Skeletal muscle tissue (tissue), 4 donors: ENCODE results near the gene GLRX2. TPM values are rescaled to one million over a fixed set of nuclear protein-coding genes. Genes with fewer than 3 reads are reported as not detected.
A peak's percentile ranks its signal among the peaks of the same experiment; 100 is the strongest.

Source experiments
- H3K27ac ChIP-seq: one replicate; pipeline ENCODE4 v1.7.0; 2013; ENCODE audit warnings: mild to moderate bottlenecking, low read depth, low read length, inconsistent platforms
- H3K27me3 ChIP-seq, 3 donors: one replicate each; pipeline ENCODE4 v1.7.0; 2013; ENCODE audit warnings: low read length in 3 of 3; ENCODE audit not compliant: control insufficient read depth in 3 of 3, insufficient read depth in 3 of 3
- H3K36me3 ChIP-seq, 3 donors: one replicate each; pipeline ENCODE4 v1.7.0; 2013; ENCODE audit warnings: low read length in 3 of 3; ENCODE audit not compliant: control insufficient read depth in 3 of 3, insufficient read depth in 3 of 3
- H3K4me1 ChIP-seq, 3 donors: one replicate each; pipeline ENCODE4 v1.7.0; 2013; ENCODE audit warnings: low read length in 3 of 3, mild to moderate bottlenecking in 3 of 3; ENCODE audit not compliant: control insufficient read depth in 3 of 3, insufficient read depth in 3 of 3
- H3K4me3 ChIP-seq, 3 donors: one replicate each; pipeline ENCODE4 v1.7.0; 2013; ENCODE audit warnings: low read length in 3 of 3
- H3K9ac ChIP-seq, 3 donors: one replicate each; pipeline ENCODE4 v1.7.0; 2013; ENCODE audit warnings: low read length in 3 of 3, mild to moderate bottlenecking in 3 of 3, moderate library complexity in 2 of 3, low read depth in 1 of 3
- H3K9me3 ChIP-seq, 3 donors: one replicate each; pipeline ENCODE4 v1.7.0; 2013; ENCODE audit warnings: low read length in 3 of 3; ENCODE audit not compliant: control insufficient read depth in 3 of 3
- total RNA-seq: library from RNA; depleted of rRNA; stranded (reverse); fragments of >200 nt; gene quantifications from one replicate; pipeline ENCODE4 v1.2.3, GENCODE V29; 2014
- donor health status: Osteomylitis.

The GLRX2 gene
- total RNA-seq, 1 donor from 2014 or later: 4.7 TPM

GRCh38 chr1:193069748-193070385 is 35.3 kb downstream of the GLRX2 start:
- Histone ChIP-seq H3K4me3 (no peak overlapping the region), H3K27ac (no peak overlapping the region), H3K36me3 (peaks cover 0 to 4% (median 0%) of the 10 kb centered on the region in 3 donors), H3K4me1 (peaks cover 7 to 8% (median 7%) of the 10 kb centered on the region in 3 donors), H3K9ac (no peak overlapping the region), H3K9me3 (no peaks in the 10 kb centered on the region), H3K27me3 (no peaks in the 10 kb centered on the region)

GRCh38 chr1:193068013-193068412 is 37.2 kb downstream of the GLRX2 start:
- H3K27ac ChIP-seq: no peak overlapping the region
- H3K4me1 ChIP-seq: peaks cover 7 to 8% (median 7%) of the 10 kb centered on the region in 3 donors
- peaks cover 0 to 4% (median 0%) of the 10 kb centered on the region in 3 donors for H3K36me3 ChIP-seq
- H3K9ac ChIP-seq: no peak overlapping the region
- H3K9me3 ChIP-seq: no peaks in the 10 kb centered on the region
- H3K4me3 ChIP-seq: no peak overlapping the region
- H3K27me3 ChIP-seq: no peaks in the 10 kb centered on the region

GRCh38 chr1:193066606-193067005 is 38.6 kb downstream of the GLRX2 start:
- peaks cover 0 to 4% (median 0%) of the 10 kb centered on the region in 3 donors for H3K36me3 ChIP-seq
- peaks cover 7 to 8% (median 7%) of the 10 kb centered on the region in 3 donors for H3K4me1 ChIP-seq
- H3K27me3 ChIP-seq: no peaks in the 10 kb centered on the region
- H3K9ac ChIP-seq: no peak overlapping the region
- no peak overlapping the region for H3K27ac ChIP-seq
- no peak overlapping the region for H3K4me3 ChIP-seq
- H3K9me3 ChIP-seq: no peaks in the 10 kb centered on the region

- Histone ChIP-seq H3K9me3 (no peaks in the 10 kb centered on the region), H3K4me3 (no peak overlapping the region), H3K27ac (no peak overlapping the region), H3K4me1 (peaks cover 5 to 10% (median 9%) of the 10 kb centered on the region in 3 donors), H3K9ac (no peak overlapping the region), H3K27me3 (no peaks in the 10 kb centered on the region), H3K36me3 (peaks cover 0 to 4% (median 0%) of the 10 kb centered on the region in 3 donors)
These were observed 39.3 kb downstream of the GLRX2 start for GRCh38 chr1:193065954-193066353.

GRCh38 chr1:193062698-193063463 is 42.3 kb downstream of the GLRX2 start:
- Histone ChIP-seq H3K9me3 (no peaks in the 10 kb centered on the region), H3K27me3 (no peaks in the 10 kb centered on the region), H3K9ac (no peak overlapping the region), H3K36me3 (peaks cover 0 to 3% (median 0%) of the 10 kb centered on the region in 3 donors), H3K27ac (no peak overlapping the region), H3K4me1 (peaks cover 14 to 22% (median 21%) of the 10 kb centered on the region in 3 donors), H3K4me3 (no peak overlapping the region)

- Histone ChIP-seq H3K36me3 (peaks cover 0 to 3% (median 0%) of the 10 kb centered on the region in 3 donors), H3K4me1 (peaks cover 14 to 31% (median 26%) of the 10 kb centered on the region in 3 donors), H3K27me3 (no peaks in the 10 kb centered on the region), H3K27ac (peak overlapping the region; percentile 97), H3K9me3 (no peaks in the 10 kb centered on the region), H3K4me3 (peak overlapping the region in 2 of 3 donors; percentile 95 to 96), H3K9ac (peak overlapping the region; percentile 1 to 99 (median 33))
These were observed 44.3 kb downstream of the GLRX2 start for GRCh38 chr1:193060938-193061337.

GRCh38 chr1:193060406-193060805 is 44.8 kb downstream of the GLRX2 start:
- peak overlapping the region; percentile 97 for H3K27ac ChIP-seq

GRCh38 chr1:193060115-193060403 is 45.2 kb downstream of the GLRX2 start:
- H3K4me3 ChIP-seq: peak overlapping the region; percentile 95 to 96 (median 96)
- H3K27ac ChIP-seq: peak overlapping the region; percentile 97
- no peaks in the 10 kb centered on the region for H3K27me3 ChIP-seq
- no peaks in the 10 kb centered on the region for H3K9me3 ChIP-seq
- peaks cover 0 to 3% (median 0%) of the 10 kb centered on the region in 3 donors for H3K36me3 ChIP-seq
- H3K4me1 ChIP-seq: peaks cover 14 to 31% (median 26%) of the 10 kb centered on the region in 3 donors
- peak overlapping the region; percentile 97 to 99 (median 99) for H3K9ac ChIP-seq

More at GRCh38 chr1:193060406-193060805, 44.8 kb downstream of the GLRX2 start:
- Histone ChIP-seq H3K27me3 (no peaks in the 10 kb centered on the region), H3K9me3 (no peaks in the 10 kb centered on the region), H3K9ac (peak overlapping the region; percentile 97 to 99 (median 99)), H3K4me1 (peaks cover 14 to 31% (median 26%) of the 10 kb centered on the region in 3 donors), H3K36me3 (peaks cover 0 to 3% (median 0%) of the 10 kb centered on the region in 3 donors), H3K4me3 (peak overlapping the region; percentile 95 to 96 (median 96))

- Histone ChIP-seq H3K9me3 (no peaks in the 10 kb centered on the region), H3K27ac (peak within 1 kb of the TSS; percentile 97), H3K9ac (peak within 1 kb of the TSS; percentile 97 to 99 (median 99)), H3K4me1 (peaks cover 14 to 31% (median 26%) of the 10 kb centered on the region in 3 donors), H3K4me3 (peak within 1 kb of the TSS; percentile 95 to 96 (median 96)), H3K27me3 (no peaks in the 10 kb centered on the region), H3K36me3 (peaks cover 0 to 3% (median 0%) of the 10 kb centered on the region in 3 donors)
These were observed 45.7 kb downstream of the GLRX2 start, which contains the start of the genes RO60 and UCHL5 for GRCh38 chr1:193059282-193060114. Gene RO60, plus strand, starts transcription at chr1:193059612. Its CDS starts 9,443 bp downstream, at chr1:193069055. Gene UCHL5, minus strand, starts transcription at chr1:193059360. Its CDS starts 100 bp downstream, at chr1:193059260.
